SW 1271 (cell line): ENCODE data around the gene FAM32A.

Experiments
- DNase-seq, 2 experiments: peaks; one replicate each; lab custom pipeline; 2025; lab: John Stamatoyannopoulos, UW

The FAM32A gene

DNA sequence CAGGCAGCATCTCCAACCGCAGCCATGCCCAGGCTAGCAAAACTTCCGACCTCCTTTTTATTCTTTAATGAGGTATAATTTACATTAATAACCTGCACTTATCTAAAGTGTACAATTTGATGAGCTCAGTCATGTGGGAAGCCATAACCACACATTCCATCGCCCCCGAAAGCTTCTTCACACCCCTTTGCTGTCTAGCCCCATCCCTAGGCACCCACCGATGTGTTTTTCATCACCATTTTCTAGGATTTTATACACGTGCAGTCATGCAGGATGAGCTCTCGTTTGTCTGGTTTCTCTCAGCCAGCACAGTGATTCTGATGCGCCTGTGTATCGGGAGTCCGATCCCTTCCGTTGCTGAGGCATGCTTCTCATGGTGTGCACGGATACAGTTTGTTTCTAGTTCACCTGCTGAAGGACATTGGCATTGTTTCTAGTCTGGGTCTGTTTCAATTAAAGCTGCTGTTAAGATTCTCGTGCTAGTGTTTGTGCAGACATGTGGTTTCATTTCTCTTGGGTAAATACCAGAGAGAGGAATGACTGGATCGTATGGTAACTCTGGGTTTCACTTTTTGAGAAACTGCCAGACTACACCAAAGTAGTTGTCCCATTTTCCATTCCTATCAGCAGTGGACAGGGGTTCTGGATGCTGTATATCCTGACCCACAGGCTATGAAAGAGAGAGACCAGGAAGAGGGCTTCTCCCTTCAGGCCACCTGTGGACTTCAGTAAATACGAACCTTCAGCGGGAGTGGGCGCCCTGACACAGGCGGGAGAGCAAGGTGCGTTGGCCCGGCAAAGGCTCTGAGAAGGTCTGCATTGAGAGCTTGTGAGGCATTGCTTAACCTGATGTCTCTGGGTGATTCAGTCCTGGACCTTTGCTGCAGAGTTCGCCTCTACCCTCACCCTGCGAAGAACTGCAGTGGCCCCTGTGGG lies 17.4 kb downstream of the FAM32A start:
- DNase-seq: no peak

DNA sequence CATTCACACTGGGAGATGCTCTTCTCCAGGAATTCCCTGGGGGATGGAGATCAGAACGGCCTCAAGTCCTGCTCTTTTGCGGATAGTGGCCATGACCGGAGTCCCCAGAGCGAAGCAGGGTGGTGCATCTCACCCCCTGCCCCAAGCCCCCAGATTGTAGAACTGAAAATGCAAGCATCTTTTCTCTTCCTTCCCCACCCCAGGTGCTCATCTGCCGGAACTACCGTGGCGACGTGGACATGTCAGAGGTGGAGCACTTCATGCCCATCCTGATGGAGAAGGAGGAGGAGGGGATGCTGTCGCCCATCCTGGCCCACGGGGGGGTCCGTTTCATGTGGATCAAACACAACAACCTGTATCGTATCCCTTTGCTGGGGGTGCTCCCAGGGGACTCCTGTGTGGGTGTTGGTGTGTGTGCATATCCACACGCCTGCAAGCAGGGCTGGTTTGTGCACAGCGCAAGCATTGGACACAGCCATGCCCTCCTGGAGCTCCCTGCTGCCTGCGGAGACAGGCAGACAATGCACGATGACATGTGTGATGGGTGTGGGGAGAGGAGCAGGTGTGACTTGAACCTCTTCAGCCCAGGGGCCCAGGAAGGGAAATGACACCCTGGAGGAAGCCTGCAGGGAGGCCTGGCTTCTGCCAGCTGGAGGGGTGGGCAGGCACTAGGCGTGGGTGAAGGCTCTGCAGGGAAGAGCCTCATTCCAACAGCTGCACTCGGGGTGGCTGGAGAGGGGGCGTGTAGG lies 18.2 kb downstream of the FAM32A start:
- DNase-seq: no peak

DNA sequence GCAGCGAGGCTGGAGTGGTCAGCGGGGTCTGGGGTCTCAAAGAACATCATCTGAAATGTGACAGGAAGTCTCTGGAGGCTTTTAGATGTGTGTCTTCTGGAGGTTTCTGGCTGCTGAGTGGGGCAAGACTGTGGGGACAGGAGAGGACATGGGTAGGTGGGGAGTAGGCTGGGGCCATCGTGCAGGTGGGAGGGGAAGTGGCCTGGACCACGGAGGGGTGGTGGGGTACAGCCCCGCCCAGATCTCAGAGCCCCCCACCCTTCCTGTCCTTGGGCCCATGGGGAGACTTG lies 18.7 kb downstream of the FAM32A start:
- no peak for DNase-seq

DNA sequence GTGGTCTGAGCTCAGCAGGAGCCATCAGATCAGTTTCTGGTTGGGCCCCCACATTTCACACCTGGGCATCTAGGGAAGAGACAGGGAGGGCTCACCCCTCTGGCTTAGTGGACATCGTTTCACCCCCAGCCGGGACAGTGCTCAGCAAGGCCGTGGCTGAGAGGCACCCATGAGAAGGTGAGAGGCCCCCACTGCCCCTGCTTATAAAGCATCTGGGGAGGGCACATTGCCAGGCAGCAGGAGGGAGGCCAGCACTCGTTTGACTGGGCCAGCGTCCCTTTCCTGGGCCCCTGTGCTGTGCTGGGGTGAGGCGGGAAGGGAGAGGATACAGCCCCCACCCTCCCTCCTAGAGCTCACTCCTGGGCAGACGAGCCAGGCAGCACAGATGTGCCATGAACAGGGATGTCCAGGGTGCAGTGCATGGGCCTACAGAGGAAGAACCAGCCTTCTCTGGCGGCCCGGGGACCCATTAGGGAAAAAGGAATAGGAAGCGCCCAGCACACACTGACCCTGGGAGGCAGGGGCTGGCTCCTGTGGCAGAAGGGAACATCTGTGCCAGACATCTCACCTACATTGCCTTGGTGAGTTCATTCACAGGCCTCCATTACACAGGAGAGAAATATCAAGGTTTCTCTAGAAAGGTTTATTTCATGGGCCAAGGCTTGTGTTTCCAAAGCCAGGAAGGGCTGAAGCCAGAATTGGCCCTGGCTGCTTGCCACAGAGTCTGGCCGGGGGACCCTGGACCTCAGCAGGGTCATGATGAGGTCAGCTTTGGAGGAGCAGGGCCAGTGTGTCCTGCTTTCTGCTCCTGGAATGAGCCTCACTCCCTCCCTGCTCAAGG lies 20.2 kb downstream of the FAM32A start:
- DNase-seq: no peak

DNA sequence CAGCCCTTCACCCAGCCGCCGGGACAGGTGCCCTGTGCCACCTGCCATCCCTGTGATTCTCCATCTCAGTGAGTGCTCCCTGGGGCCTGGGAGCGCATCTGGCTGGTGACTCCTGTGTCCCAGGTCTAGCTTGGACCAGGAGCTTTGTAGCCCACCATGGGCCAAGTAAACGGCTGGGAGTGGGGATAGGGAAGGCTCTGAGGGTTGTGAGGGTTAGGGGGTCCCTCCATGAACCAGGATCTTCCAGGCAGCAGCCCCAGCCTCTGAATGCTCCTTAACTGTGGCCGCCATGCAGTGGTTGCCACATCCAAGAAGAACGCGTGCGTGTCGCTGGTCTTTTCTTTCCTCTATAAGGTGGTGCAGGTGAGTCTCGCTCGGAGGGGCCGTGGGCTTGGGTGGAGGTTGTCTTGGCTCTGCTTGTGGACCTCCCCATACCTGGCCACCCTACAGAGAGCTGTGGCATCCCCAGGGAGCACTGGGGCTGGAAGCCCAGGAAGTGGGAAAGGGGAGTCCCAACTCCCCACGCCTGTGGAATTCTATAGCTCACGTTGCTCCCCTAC lies 20.9 kb downstream of the FAM32A start:
- DNase-seq: no peak

DNA sequence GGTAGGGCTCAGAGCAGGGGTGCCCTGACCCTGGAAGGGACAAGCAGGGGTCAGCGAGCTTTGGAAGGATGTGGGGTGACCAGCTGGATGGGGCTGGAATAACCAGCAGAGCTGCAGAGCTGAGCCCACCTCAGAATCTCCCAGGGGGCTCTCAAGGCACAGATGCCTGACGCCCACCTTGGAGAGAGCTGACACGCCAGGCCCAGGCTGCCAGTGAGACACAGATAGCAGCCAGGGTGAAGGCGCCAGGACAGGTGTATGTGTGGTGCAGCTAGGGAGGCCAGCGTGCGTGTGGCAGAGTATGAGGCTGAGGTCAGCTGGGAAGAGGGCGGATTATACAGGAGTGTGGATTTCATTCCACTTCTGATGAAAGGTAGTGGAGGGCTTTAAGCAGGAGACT lies 21.4 kb downstream of the FAM32A start:
- no peak for DNase-seq

DNA sequence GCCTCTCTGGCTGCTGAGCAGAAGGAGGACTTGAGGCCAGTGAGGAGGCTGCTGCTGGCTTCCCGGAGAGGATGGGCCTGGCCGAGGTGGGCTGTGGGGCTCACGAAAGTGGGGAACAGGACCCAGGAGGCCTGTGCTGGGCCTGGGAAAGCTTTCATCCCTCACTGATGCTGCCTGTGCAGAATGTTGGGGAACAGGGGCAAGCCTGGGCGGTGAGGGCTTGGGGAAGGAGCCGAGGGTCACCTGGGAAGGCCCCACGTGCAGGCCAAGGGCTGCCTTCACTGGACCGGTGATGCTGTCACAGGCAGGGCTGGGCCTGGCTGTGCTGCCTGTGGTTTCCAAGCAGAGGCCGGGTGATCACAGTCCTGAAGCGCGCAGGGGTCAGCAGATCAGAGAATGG lies 21.9 kb downstream of the FAM32A start:
- DNase-seq: no peak

DNA sequence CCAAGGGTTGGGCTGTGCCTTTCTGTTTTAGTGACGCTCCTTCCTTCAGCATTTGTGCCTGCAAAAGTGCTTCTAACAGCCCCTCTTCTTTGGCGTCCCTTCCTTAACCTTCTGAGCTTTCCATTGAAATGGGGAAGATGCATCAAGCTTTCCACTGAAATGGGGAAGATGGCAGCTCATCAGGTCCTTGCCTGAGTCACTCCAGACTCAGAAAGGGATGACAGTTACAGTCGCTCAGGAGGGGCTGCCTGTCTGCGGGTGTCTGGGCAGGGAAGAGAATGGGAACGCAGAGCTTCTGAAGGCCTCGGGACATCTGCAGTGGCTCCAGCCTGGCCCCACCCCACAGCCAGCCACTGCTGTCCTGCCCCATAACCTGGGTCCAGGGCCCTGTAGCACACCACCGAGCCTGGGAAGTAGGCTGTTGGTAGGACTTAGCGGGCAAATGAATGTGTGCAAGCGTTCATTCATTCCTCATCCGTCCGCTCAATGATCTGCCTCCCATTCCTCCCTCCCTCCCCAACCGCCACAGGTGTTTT lies 22.3 kb downstream of the FAM32A start:
- DNase-seq: no peak

DNA sequence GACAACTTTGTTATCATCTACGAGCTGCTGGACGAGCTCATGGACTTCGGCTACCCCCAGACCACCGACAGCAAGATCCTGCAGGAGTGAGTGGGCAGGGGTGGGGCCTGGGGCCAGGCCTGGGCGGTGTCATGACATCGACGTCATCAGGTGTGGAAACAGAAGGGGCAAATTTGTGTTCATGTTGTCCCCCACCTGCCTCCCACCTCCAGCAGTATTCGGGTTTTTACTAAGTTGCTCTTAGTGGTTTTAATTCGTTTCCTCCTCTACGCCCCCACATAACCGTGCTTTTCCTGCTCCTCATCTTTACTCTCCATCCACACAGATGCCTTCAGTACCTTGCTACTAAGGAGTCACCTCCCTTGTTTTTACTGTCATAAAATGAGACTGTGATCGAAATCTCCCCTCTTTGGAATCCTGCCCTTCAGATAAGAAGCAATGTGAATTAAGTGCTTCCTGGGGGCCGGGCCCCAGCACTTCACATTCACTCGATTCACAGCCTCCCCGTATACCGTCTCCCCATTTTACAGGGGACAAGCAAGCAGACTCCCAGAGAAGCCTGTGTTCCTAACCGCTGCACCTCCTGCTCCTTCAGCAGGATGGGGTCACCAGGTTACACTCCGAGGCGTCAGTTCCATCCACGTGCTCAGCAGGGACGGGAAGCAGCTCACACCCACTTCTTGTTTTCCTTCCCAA lies 23.0 kb downstream of the FAM32A start:
- no peak for DNase-seq

DNA sequence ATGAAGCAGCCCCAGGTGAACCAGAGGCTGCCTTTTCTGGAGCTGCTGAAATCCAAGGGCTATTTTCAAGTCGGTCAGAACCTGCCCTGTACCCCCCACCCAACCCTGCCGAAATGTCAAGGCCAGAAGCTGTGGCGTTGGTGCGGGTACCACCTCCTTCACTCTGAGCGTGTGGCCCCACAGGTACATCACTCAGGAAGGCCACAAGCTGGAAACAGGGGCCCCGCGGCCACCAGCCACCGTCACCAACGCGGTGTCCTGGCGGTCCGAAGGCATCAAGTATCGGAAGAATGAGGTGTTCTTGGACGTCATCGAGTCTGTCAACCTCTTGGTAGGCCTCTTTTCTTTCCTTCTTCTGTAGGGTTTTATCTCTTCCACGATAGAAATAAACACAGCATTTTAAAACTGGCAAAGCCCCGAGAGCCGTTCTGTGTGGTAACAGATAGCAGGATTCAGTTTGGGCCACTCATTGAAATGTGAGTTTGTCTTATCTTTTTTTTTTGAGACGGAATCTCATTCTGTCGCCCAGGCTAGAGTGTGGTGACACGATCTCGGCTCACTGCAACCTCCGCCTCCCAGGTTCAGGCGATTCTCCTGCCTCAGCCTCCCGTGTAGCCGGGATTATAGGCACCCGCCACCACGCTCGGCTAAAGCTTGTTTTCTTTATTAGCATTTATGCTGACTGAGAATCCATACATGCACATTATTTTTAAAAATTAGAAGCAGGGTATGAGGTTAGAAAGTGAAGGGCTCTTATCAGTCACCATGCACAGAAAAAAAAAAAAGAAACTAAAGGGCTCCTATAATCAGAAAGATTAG lies 23.8 kb downstream of the FAM32A start:
- no peak for DNase-seq

DNA sequence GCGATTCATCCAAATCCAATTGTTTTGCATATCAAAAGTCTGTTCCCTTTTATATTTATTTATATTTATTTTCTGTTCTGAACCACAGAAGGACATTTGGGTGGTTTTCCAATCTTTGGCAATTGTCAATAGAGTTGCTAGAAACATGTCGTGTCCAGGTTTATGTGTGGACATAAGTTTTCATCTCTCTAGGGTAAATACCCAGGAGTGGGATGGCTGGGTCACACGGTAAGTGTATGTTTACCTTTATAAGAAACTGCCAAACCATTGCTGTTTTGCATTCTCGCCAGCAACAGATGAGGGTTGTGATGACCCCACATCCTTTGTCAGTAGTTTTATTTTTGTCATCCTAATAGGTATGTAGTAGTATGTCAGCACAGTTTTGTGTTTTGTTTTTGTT lies 25.0 kb downstream of the FAM32A start:
- DNase-seq: no peak

DNA sequence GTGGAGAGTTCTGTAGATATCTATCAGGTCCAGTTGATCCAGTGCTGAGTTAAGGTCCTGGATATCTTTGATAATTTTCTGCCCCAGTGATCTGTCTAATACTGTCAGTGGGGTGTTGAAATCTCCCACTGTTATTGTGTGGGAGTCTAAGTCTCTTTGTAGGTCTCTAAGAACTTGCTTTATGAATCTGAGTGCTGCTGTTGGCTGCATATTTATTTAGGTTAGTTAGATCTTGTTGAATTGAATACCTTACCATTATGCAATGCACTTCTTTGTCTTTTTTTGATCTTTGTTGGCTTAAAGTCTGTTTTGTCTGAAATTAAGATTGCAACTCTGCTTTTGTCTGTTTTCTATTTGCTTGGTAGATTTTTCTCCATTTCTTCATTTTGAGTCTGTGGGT lies 27.9 kb downstream of the FAM32A start:
- DNase-seq: no peak

DNA sequence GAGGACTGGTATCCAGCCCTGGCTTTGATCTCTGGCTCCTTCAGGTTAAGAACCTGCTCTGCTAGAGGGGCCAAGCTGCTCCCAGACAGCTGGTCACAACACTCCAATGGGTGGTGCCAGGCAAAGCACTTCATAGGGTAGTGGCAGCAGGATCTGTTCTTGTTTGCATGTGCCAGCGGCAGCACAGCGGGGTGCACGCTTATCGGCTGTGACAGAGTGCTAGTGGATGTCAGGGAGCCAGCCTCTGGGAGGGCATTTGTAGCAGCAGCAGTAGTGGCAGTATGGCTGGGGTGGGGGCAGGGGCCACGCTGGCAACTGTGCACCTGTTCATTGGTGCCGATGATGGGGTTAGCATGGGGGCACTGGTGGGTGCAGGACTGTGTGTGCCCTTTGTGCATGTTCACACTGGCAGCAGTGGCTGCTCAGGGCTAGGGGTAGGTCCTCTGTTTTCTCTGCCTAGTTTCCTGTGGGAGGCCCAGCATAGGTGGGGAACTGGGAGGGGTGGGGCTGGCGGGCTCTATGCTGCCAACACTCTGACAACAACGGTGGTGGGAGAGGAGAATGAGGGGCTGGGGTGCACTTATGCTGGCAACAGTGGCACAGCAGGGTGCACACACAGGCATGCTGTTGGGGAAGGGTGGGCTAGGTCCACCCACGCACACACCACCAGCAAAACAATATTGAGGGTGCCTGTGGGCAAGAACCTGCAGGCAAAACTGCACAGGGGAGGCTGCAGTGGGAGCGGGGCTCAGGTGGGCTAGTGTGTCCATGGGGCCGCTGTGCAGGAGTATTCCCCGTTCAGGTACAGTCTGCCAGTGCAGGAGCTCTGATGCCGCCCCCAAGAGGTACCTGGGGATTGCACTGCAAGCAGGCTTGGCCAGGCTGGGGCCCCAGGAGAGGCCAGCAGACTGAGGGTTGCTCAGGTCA lies 31.8 kb downstream of the FAM32A start:
- no peak for DNase-seq

DNA sequence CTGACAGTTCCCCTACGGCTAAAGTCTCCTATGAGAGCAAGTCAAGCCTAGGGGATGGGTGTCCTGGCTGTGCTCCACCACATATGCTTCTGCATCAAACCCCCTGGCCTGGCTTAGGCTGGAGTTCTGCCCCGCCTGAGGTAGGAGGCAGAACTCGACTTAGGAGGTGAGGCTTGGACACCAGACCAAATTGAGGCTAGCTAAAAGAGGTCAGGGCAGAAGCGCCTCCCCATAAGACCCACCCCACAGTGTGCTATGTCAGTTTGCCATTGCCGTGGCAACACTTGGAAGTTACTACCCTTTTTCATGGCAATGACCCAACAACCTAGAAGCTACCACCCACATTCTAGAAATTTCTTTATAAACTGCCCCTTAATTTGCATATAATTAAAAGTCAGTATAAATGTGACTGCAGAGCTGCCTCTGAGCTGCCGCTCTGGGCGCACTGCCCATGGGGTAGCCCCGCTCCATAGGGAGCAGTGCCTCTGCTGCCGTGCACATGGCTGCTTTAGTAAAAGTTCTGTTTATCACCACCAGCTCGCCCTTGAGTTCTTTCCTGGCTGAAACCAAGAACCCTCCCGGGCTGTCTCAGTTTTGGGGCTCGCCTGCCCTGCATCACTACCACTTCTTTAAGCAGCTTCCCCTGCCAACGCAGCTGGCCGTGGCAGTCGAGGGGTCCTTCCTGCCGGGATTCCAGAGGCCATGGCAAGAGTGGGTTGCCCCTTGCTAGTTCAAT lies 32.7 kb downstream of the FAM32A start:
- DNase-seq: no peak

DNA sequence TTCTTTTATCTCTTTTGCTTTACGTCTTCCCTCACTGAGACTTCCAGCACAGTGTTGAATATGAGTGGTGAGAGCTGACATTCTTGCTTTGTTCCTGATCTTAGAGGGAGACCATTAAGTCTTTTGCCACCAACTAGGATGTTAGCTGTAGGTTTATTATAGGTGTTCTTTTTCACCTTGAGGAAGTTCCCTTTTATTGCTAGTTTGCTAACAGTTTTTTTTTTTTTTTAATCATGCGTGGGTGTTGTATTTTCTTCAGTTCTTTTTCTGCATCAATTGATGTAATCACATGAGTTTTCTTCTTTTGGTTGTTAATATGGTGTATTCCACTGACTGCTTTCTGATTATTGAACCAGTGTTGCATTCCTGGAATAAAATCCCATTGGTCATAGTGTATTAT lies 33.6 kb downstream of the FAM32A start:
- DNase-seq: no peak

DNA sequence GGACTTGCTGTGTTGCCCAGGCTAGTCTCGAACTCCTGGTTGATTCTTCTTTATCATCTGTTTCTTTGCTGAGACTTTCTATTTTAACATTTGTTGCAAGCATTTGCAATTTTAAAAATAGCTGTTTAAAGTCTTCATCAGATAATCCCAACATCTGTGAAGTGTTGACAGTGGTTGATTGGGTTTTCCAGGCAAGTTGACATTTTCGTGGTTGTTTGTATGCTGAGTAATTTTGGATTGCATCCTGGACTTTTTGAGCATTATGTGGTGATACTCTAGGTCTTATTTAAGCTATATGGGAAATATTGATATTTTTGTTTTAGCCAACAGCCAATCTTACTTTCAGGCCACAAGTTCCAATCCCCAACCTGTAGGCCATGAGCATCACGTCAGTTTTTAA lies 37.6 kb downstream of the FAM32A start:
- DNase-seq: no peak

DNA sequence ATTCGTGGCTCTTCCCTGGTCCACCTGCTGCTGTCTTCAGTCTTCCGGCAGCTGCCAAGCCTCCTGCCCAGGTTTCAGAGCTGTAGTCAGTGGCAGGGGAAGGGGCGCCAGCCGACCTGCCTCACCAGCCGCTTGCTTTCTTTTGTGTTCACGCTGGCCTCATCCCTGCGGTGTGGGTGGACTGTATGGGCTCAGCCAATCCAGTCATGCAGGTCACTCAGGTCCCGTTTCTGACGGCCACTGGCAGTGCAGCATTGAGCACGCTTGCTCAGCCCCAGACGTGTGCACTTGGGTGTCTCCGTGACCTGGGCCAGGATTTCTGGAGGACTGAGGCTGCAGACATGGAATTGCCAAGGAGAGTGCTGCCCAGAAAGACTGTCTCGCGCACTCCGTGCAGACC lies 38.5 kb downstream of the FAM32A start:
- no peak for DNase-seq

DNA sequence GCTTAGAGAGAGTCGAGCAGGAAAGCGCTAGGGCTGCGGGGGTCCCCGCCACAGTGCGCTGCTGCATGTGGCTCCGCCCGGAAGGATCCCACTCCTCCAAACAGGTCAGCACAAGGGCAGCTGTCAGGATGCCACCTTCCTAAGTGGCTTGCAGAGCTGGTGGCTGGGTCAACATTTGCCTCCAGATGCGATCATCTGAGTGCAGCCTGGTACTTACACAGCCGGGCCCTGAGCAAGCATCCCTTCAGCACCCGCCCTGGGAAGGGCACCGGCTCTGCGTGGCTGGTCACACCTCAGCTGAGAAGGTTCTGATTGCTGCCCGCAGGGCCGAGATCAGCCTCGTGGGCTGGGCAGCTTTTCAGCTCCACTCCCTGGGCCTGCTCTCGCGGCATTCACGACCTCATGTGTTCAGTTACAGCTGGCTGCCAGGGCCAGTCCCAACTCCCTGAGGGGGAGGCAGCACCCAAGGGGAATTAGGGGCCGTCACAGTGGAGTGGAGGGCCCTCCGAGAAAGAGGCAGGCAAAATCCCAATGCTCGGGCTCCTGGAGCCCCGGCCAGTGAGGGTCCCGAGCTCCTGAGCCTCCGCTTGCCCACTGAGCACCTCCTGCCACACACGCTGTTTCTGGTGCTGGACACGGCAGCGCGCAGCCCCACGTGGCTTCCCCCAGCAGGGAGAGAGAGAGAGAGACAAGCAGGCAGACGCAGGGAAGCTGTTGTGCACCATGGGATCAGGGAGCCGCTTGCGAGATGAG lies 39.3 kb downstream of the FAM32A start:
- no peak for DNase-seq
